Stimulated activated CD8-positive, alpha-beta memory T cell treated with anti-CD3 and anti-CD28 coated beads, Interleukin-7, amount 100 ng/mL, for 1 hour (primary cell): Measurements from ENCODE around the gene GRN.
A peak's percentile ranks its signal among the peaks of the same experiment; 100 is the strongest.
"Not testable (repeated sequence)": the region's sequence is repeated elsewhere in the genome, so short reads cannot be mapped to it uniquely, and the experiment has no call there.

ENCODE experiments used
- DNase-seq, 2 donors: peaks; one replicate each; pipeline ENCODE4 v3.0.0-alpha.2; 2020; ENCODE audit warnings: low read depth in 2 of 2

The GRN gene

GRCh38 chr17:44321246-44322120 is 23.6 kb upstream of the GRN start:
- DNase-seq, result no peak

- no peak for DNase-seq
Observed at GRCh38 chr17:44322236-44322895, 22.7 kb upstream of the GRN start.

GRCh38 chr17:44323359-44324091 is 21.6 kb upstream of the GRN start:
- no peak for DNase-seq

GRCh38 chr17:44324092-44324570 is 21.0 kb upstream of the GRN start:
- no peak for DNase-seq

- DNase-seq, result peak; percentile 90 to 93
Observed at GRCh38 chr17:44324571-44325275, 20.4 kb upstream of the GRN start, which contains the start of gene SLC25A39. Gene SLC25A39, minus strand, starts transcription at chr17:44324823. Its CDS starts 1,261 bp downstream, at chr17:44323562.

GRCh38 chr17:44326861-44327444 is 18.1 kb upstream of the GRN start:
- peak; percentile 87 for DNase-seq

GRCh38 chr17:44327715-44328449 is 17.2 kb upstream of the GRN start:
- DNase-seq, result no peak

- not testable (repeated sequence) for DNase-seq
Observed at GRCh38 chr17:44329516-44329915, 15.6 kb upstream of the GRN start.

GRCh38 chr17:44330263-44330662 is 14.8 kb upstream of the GRN start:
- DNase-seq, result not testable (repeated sequence)

- peak in 1 of 2 donors; percentile 46 for DNase-seq
Observed at GRCh38 chr17:44331249-44331760, 13.8 kb upstream of the GRN start.

- no peak for DNase-seq
Observed at GRCh38 chr17:44333371-44333770, 11.7 kb upstream of the GRN start.

GRCh38 chr17:44334315-44334714 is 10.8 kb upstream of the GRN start:
- DNase-seq, result no peak

GRCh38 chr17:44334727-44335126 is 10.4 kb upstream of the GRN start:
- no peak for DNase-seq

- no peak for DNase-seq
Observed at GRCh38 chr17:44335564-44335963, 9.5 kb upstream of the GRN start.

- DNase-seq, result no peak
Observed at GRCh38 chr17:44335968-44336367, 9.1 kb upstream of the GRN start.

GRCh38 chr17:44338702-44339101 is 6.4 kb upstream of the GRN start:
- no peak for DNase-seq

GRCh38 chr17:44340553-44340952 is 4.5 kb upstream of the GRN start:
- not testable (repeated sequence) for DNase-seq

- no peak for DNase-seq
Observed at GRCh38 chr17:44343510-44344209, 1.4 kb upstream of the GRN start.

GRCh38 chr17:44345454-44346026 is 438 bp downstream of the GRN start:
- DNase-seq, result peak in 1 of 2 donors; percentile 29
